K562 (cell line): Measurements from ENCODE around the gene SULT2B1. TPM values are rescaled to one million over a fixed set of nuclear protein-coding genes. Genes with fewer than 3 reads are reported as not detected.

ENCODE experiments used
- ARID1B ChIP-seq: fragments of 450-650 bp; IDR thresholded peaks from 2 replicates; pipeline ENCODE4 v1.6.1; 2016; ENCODE audit warnings: antibody characterized with exemption, mild to moderate bottlenecking, inconsistent platforms
- ARID2 ChIP-seq: fragments of 450-650 bp; IDR thresholded peaks from 2 replicates; pipeline ENCODE4 v1.6.1; 2017; ENCODE audit warnings: antibody characterized with exemption, mild to moderate bottlenecking
- ATF3 ChIP-seq, 2 experiments: fragments of 450-650 bp in 1 of 2; sonication (generic) in 1 of 2; formaldehyde crosslinking in 1 of 2; IDR thresholded peaks in 1 of 2; conservative IDR thresholded peaks in 1 of 2; 2 replicates each; pipeline versions ENCODE4 v1.6.1 to v1.8.1; 2016 to 2023; ENCODE audit warnings: mild to moderate bottlenecking in 2 of 2, moderate library complexity in 2 of 2, inconsistent platforms in 1 of 2, missing genetic modification reagents in 1 of 2
- BCL6 ChIP-seq: fragments of 250-450 bp; sonication (Bioruptor Pico); IDR thresholded peaks from 2 replicates; pipeline ENCODE4 v1.4.0; 2020
- CHD1 ChIP-seq: fragments of 200-600 bp; sonication (generic); IDR thresholded peaks from one replicate; pipeline ENCODE4 v1.6.1; 2012; ENCODE audit warnings: mild to moderate bottlenecking, moderate library complexity, low read length, inconsistent platforms
- CREB5 ChIP-seq: fragments of 250-450 bp; sonication (Bioruptor Pico); IDR thresholded peaks from 2 replicates; pipeline ENCODE4 v1.5.0; 2020; ENCODE audit warnings: mild to moderate bottlenecking
- E2F3 ChIP-seq: fragments of 250-450 bp; sonication (Bioruptor Pico); IDR thresholded peaks from 2 replicates; pipeline ENCODE4 v1.4.0; 2020; ENCODE audit warnings: mild to moderate bottlenecking
- JUN ChIP-seq, 2 experiments: sonication (generic) in 1 of 2; formaldehyde crosslinking in 1 of 2; IDR thresholded peaks; 2 replicates each; pipeline versions ENCODE4 v1.6.1 to v1.8.0; 2012 to 2022; ENCODE audit warnings: borderline replicate concordance in 2 of 2, mild to moderate bottlenecking in 2 of 2, improper control_type of control experiment in 1 of 2, low read depth in 1 of 2, low read length in 1 of 2, missing genetic modification reagents in 1 of 2
- PHF8 ChIP-seq: fragments of 200-600 bp; sonication (generic); IDR thresholded peaks from 2 replicates; pipeline ENCODE4 v1.6.1; 2012; ENCODE audit warnings: mixed run types, mild to moderate bottlenecking, inconsistent platforms, low read length, moderate library complexity, borderline replicate concordance
- PKNOX1 ChIP-seq: fragments of 450-650 bp; IDR thresholded peaks from 2 replicates; pipeline ENCODE4 v1.6.1; 2016
- RBFOX2 ChIP-seq: fragments of 200-400 bp; formaldehyde crosslinking; IDR thresholded peaks from 2 replicates; pipeline ENCODE4 v1.6.1; 2017; ENCODE audit warnings: low read depth, mild to moderate bottlenecking, low read length, moderate library complexity
- RBM34 ChIP-seq: fragments of 200-400 bp; formaldehyde crosslinking; IDR thresholded peaks from 2 replicates; pipeline ENCODE4 v1.6.1; 2018; ENCODE audit warnings: low read length, borderline replicate concordance; ENCODE audit not compliant: insufficient read depth
- SIRT6 ChIP-seq: IDR thresholded peaks from one replicate; pipeline ENCODE4 v1.6.1; 2012; ENCODE audit warnings: low read depth, mild to moderate bottlenecking, control low read depth, inconsistent platforms, low read length, moderate library complexity
- SREBF2 ChIP-seq: sonication (generic); formaldehyde crosslinking; IDR thresholded peaks from 2 replicates; pipeline ENCODE4 v1.4.0; 2020; ENCODE audit warnings: mild to moderate bottlenecking, missing genetic modification reagents
- TRIM25 ChIP-seq: fragments of 450-650 bp; IDR thresholded peaks from 2 replicates; pipeline ENCODE4 v1.7.0; 2016; ENCODE audit warnings: borderline replicate concordance
- ZBTB17 ChIP-seq: fragments of 450-650 bp; formaldehyde crosslinking; IDR thresholded peaks from 2 replicates; pipeline ENCODE4 v1.4.0; 2020; ENCODE audit warnings: mild to moderate bottlenecking
- ZC3H11A ChIP-seq: IDR thresholded peaks from 2 replicates; pipeline ENCODE4 v1.6.1; 2012; ENCODE audit warnings: low read depth, low read length, improper control_type of control experiment
- ZHX1 ChIP-seq: fragments of 150-350 bp; conservative IDR thresholded peaks from 2 replicates; pipeline ENCODE4 v1.6.1; 2014; ENCODE audit warnings: low read length
- ZNF133 ChIP-seq: fragments of 250-450 bp; sonication (Bioruptor Pico); IDR thresholded peaks from 2 replicates; pipeline ENCODE4 v1.4.0; 2020; ENCODE audit warnings: mild to moderate bottlenecking
- ZNF436 ChIP-seq: fragments of 250-450, 450-650 bp; sonication (Bioruptor Pico); formaldehyde crosslinking; IDR thresholded peaks from 2 replicates; pipeline ENCODE4 v1.7.0; 2020; ENCODE audit warnings: mild to moderate bottlenecking
- ZNF785 ChIP-seq: fragments of 250-450 bp; sonication (Bioruptor Pico); IDR thresholded peaks from 2 replicates; pipeline ENCODE4 v1.4.0; 2020; ENCODE audit warnings: mild to moderate bottlenecking
- polyA plus RNA-seq, 8 experiments: library from polyadenylated mRNA; depleted of rRNA in 4 of 8; stranded (reverse) in 5 of 8; unstranded in 3 of 8; fragments of >200 nt; fragmentation: Nextera tagmentation in 2 of 8; fragmentation: Illumina TruSeq in 1 of 8; extraction: Ambion mirVana in 2 of 8; extraction: Trizol in 1 of 8; gene quantifications; 2 replicates each; pipeline versions ENCODE4 v1.2.1 to v1.2.3, GENCODE V29; 2011 to 2014; ENCODE audit warnings: inconsistent platforms in 1 of 8, missing spikeins in 1 of 8
- total RNA-seq, 7 experiments: library from RNA; depleted of rRNA in 6 of 7; stranded (reverse); fragments of >200 nt in 6 of 7; fragmentation: Illumina TruSeq in 2 of 7; extraction: Trizol in 2 of 7; gene quantifications; 2 replicates each; pipeline versions ENCODE4 v1.2.1 to v1.2.3, GENCODE V29; 2011 to 2021; ENCODE audit warnings: low replicate concordance in 1 of 7

Gene SULT2B1
- total and polyA plus RNA-seq, 9 of the 15 experiments (the other 6 are each of a cell fraction or from before 2014, with no cell fraction given): 0.09 to 0.62 (median 0.22) TPM; not detected in 2

DNA sequence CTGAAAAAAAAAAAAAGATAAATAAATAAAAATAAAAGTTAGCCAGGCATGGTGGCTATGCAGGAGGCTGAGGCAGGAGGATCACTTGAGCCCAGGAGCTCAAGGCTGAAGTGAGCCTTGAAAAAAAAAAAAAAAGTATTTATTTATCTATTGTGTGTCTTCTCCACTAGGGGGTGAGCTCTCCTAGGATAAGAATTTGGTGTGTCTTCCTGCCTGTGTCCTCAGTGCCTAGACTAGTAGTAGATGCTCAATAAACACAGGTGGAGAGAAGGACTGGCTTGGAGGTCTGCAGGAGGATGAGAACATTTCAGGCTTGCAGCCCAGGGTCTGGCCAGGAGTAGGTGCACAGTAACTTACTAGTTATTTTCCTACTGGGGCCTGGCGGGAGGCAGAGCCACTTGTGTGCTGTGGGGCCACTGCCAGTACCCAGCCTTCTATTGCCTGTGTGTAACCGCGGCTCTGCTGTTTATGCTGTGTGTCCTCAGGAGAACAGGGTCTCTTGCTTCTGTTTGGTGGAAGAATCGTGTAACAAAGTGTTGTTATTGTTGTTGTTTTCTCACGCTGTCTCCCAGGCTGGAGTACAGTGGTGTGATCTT, 45.7 kb upstream of the SULT2B1 start (continued):
- TF ChIP-seq ZHX1: no peak
- no peak for TF ChIP-seq ARID1B
- TF ChIP-seq RBM34: no peak
- no peak for TF ChIP-seq ZNF133 (CRISPR knock-in tag)
- TF ChIP-seq BCL6: no peak
- TF ChIP-seq CREB5 (CRISPR knock-in tag): no peak
- TF ChIP-seq ARID2: peak; percentile 84
- TF ChIP-seq ZNF436: no peak
- TF ChIP-seq PHF8: no peak
- TF ChIP-seq CHD1: no peak
- no peak for TF ChIP-seq ZC3H11A
- no peak for TF ChIP-seq TRIM25
- no peak for TF ChIP-seq ZBTB17 (CRISPR knock-in tag)
- TF ChIP-seq SIRT6: no peak
- no peak for TF ChIP-seq PKNOX1
- no peak for TF ChIP-seq RBFOX2
- TF ChIP-seq E2F3 (CRISPR knock-in tag): no peak
- TF ChIP-seq ZNF785: no peak
- no peak for TF ChIP-seq JUN (IDR thresholded peaks at IDR 0.05; ENCODE audit: borderline replicate concordance, low read depth, low read length)
- TF ChIP-seq JUN (CRISPR knock-in tag; IDR thresholded peaks at IDR 0.05; ENCODE audit: borderline replicate concordance): no peak
- no peak for TF ChIP-seq ATF3 (IDR thresholded peaks at IDR 0.05)
- no peak for TF ChIP-seq ATF3 (CRISPR knock-in tag; conservative IDR thresholded peaks at IDR 0.05)
- TF ChIP-seq SREBF2: no peak
